Measurements from ENCODE around the gene F13A1. TPM values are rescaled to one million over a fixed set of nuclear protein-coding genes. Genes with fewer than 3 reads are reported as not detected.

Gene F13A1
- total and polyA plus RNA-seq, 8 donors = 6.9 to 74.7 (median 35.9) TPM

- no peaks in the 10 kb centered on the region for H3K36me3 ChIP-seq
- no peaks in the 10 kb centered on the region for H3K4me1 ChIP-seq
- 67 to 76% (median 70%) methylated on average over 8 of the region's 8 CpGs for WGBS, 5 donors
- intact Hi-C loops (cut with DNase I; ENCODE audit: low total_unique reads) = no loop called here
- TF ChIP-seq EP300 (IDR thresholded peaks at IDR 0.05) (no peak), CTCF (IDR thresholded peaks at IDR 0.05) (no peak), POLR2AphosphoS5 (IDR thresholded peaks at IDR 0.05) (no peak), POLR2A (IDR thresholded peaks at IDR 0.05) (no peak)
- H3K27ac ChIP-seq = no peak overlapping the region
- no peaks in the 10 kb centered on the region for H3K27me3 ChIP-seq
- no peak overlapping the region for H3K4me3 ChIP-seq
- peak in 1 of 2 donors; percentile 12 for DNase-seq
- H3K9me3 ChIP-seq = peaks cover 0 to 10% (median 2%) of the 10 kb centered on the region in 4 donors
Observed at GRCh38 chr6:6366803-6367202, 46.3 kb upstream of the F13A1 start.

- WGBS, 5 donors = 91 to 97% (median 95%) methylated on average over 4 of the region's 4 CpGs
- no peak for DNase-seq
- no peak for TF ChIP-seq CTCF (IDR thresholded peaks at IDR 0.05)
- no peak for TF ChIP-seq POLR2AphosphoS5 (IDR thresholded peaks at IDR 0.05)
- TF ChIP-seq EP300 (IDR thresholded peaks at IDR 0.05) = no peak
- no peak for TF ChIP-seq POLR2A (IDR thresholded peaks at IDR 0.05)
- Histone ChIP-seq H3K27ac (no peak overlapping the region), H3K4me3 (no peak overlapping the region), H3K27me3 (no peaks in the 10 kb centered on the region), H3K9me3 (no peaks in the 10 kb centered on the region), H3K4me1 (no peaks in the 10 kb centered on the region), H3K36me3 (no peaks in the 10 kb centered on the region)
- intact Hi-C loops (cut with DNase I; ENCODE audit: low total_unique reads) = no loop called here
Observed at GRCh38 chr6:6365242-6365641, 44.8 kb upstream of the F13A1 start.

- no peaks in the 10 kb centered on the region for H3K36me3 ChIP-seq
- TF ChIP-seq CTCF (IDR thresholded peaks at IDR 0.05) (no peak), POLR2A (IDR thresholded peaks at IDR 0.05) (no peak), EP300 (IDR thresholded peaks at IDR 0.05) (no peak), POLR2AphosphoS5 (IDR thresholded peaks at IDR 0.05) (no peak)
- no peaks in the 10 kb centered on the region for H3K27me3 ChIP-seq
- 59 to 69% (median 65%) methylated on average over 5 of the region's 5 CpGs for WGBS, 5 donors
- no peak for DNase-seq
- no peak overlapping the region for H3K27ac ChIP-seq
- intact Hi-C loops (cut with DNase I; ENCODE audit: low total_unique reads) = no loop called here
- no peaks in the 10 kb centered on the region for H3K9me3 ChIP-seq
- H3K4me1 ChIP-seq = no peaks in the 10 kb centered on the region
- H3K4me3 ChIP-seq = no peak overlapping the region
Observed at GRCh38 chr6:6362056-6362840, 41.8 kb upstream of the F13A1 start.

- Histone ChIP-seq H3K36me3 (no peaks in the 10 kb centered on the region), H3K27me3 (peaks cover 0 to 11% (median 0%) of the 10 kb centered on the region in 3 donors), H3K27ac (no peak overlapping the region), H3K9me3 (no peaks in the 10 kb centered on the region), H3K4me1 (no peaks in the 10 kb centered on the region), H3K4me3 (no peak overlapping the region)
- no peak for TF ChIP-seq POLR2A (IDR thresholded peaks at IDR 0.05)
- no peak for TF ChIP-seq CTCF (IDR thresholded peaks at IDR 0.05)
- no peak for TF ChIP-seq EP300 (IDR thresholded peaks at IDR 0.05)
- TF ChIP-seq POLR2AphosphoS5 (IDR thresholded peaks at IDR 0.05) = no peak
- no peak for DNase-seq
- WGBS, 5 donors = 79 to 88% (median 87%) methylated on average over 3 of the region's 3 CpGs
- intact Hi-C loops (cut with DNase I; ENCODE audit: low total_unique reads) = no loop called here
Observed at GRCh38 chr6:6357530-6357929, 37.1 kb upstream of the F13A1 start.

Measured in stomach (tissue), 9 donors.